GM18507 (cell line): ENCODE data around the gene MYL5.
"Not testable (repeated sequence)": the region's sequence is repeated elsewhere in the genome, so short reads cannot be mapped to it uniquely, and the experiment has no call there.

Experiments
- DNase-seq: peaks from one replicate; pipeline ENCODE4 v3.0.0; 2011; ENCODE audit warnings: low read depth; ENCODE audit not compliant: insufficient read length; ENCODE audit errors: extremely low spot score
- FAIRE-seq: peaks from 2 replicates; lab custom pipeline; 2011; peaks lifted over from hg19 to GRCh38; lab: Jason Lieb, UNC

The MYL5 gene

DNA sequence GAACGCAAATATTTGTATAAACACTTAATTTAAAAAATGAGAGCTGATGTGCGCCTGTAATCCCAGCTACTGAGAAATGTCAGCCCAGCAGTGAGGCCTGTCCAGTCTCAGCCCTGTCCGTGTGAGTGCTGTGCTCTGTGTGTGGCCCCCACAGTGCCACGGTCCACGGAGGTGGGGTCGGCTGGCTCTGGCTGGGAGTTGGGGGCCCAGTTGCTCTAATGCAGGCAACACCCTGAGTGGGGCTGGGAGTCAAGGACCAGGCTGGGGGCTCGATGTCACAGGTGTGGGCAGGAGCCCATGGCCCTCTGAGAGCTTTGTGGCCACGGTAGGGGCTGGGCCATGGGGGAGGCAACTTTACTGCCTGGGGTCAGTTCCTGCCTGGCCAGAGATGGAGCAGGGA lies 44.1 kb downstream of the MYL5 start:
- FAIRE-seq, result no peak

DNA sequence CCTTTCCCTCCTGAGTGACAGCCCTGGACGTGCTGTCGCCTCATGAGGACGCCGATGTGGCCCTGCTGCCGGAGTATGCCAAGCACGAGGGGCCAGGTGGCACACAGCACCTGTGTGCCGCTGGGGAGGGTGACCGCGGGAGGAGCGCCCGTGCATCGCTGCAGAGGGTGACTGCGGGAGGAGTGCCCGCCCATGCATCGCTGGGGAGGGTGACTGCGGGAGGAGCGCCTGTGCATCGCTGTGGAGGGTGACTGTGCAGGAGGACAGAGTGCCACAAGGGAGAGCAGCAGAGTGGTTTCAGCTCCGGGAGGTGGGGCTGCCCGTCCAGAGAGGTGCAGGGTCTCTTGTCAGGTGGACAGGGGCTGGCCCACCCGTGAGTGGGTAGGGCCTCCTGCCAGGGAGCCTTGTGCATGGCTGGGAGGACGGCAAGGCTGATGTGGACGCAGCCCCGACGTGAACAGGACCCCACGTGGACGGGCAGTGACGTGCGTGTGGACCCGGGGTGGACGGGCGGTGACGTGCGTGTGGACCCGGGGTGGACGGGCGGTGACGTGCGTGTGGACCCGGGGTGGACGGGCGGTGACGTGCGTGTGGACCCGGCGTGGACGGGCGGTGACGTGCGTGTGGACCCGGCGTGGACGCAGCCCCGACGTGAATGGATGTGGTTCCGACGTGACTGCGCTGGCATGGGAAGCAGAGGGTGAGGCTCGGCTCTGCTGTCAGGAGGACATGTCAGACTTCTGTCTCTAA lies 45.9 kb downstream of the MYL5 start:
- FAIRE-seq (no peak), DNase-seq (no peak)

More for the DNA sequence above, 44.1 kb downstream of the MYL5 start:
- DNase-seq, result no peak

GRCh38 chr4:721261-722168 lies 47.2 kb downstream of the MYL5 start:
- FAIRE-seq (no peak), DNase-seq (no peak)

DNA sequence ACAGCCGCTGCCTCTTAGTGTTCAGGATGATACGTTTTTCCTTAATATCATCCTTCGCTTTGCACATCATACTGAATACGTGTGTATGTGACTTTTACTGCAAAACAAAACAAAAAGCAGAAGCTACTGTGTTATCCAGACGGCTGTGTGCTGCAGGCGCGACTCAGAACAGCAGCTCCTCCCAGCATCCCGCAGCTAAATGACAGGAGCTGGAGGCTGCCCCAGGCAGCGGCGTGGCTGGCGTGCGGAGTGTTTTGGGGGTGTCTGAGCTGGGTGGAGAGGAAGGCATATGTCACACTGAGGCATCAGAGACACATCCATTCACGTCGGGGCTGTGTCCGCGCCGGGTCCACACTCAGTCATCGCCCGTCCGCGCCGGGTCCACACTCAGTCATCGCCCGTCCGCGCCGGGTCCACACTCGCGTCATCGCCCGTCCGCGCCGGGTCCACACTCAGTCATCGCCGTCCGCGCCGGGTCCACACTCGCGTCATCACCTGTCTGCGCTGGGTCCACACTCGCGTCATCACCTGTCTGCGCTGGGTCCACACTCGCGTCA lies 47.9 kb downstream of the MYL5 start:
- DNase-seq (no peak), FAIRE-seq (no peak)

DNA sequence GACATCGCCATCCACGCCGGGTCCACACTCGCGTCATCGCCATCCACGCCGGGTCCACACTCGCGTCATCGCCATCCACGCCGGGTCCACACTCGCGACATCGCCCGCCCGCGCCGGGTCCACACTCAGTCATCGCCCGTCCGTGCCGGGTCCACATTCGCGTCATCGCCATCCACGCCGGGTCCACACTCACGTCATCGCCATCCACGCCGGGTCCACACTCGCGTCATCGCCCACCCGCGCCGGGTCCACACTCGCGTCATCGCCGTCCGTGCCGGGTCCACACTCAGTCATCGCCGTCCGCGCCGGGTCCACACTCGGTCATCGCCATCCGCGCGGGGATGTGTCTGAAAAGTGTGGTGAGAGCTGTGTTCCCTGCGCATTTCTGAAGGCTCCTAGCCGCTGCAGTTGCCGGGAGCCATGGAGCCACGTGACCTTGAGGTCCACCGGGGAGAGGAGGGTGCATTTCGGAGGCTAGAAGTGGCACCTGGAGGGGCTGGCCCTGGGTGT lies 48.6 kb downstream of the MYL5 start:
- DNase-seq (no peak), FAIRE-seq (no peak)

DNA sequence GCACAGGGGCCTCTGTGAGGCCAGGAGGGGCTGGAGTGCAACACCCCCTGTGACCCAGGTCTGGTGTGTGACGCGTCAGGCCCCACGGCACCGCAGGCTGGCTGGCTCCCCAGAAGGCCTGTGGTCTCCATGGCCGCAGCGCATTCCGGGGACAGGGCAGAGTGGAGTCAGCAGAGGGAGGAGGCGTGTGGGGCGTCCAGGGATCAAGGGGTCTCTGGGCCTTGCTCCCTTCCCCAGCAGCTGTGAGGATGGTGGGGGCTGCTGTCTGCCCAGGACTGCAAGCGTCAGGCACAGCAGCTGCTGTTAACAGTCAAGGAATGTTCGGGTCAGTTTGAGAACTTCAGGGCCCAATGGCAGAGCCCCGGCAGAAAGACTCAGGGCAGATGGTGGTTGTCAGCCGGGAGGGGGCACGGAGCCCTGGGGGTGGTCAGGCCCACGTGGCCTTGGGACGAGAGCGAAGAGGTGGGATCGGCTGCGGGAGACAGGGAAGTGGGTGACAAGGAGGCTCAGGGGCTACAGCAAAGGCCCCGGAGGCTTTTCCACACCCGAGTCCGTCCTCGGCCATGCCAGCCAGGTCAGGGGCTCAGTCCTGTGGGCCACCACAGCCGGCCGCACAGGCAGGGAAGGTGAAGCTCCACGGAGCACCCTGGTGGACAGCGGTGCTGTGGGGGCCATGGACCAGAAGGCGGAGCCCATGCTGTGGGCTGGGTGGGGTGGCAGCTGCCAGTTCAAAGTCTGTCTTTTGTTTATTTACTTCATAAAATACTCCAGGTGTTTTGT lies 49.6 kb downstream of the MYL5 start:
- FAIRE-seq (no peak), DNase-seq (no peak)

DNA sequence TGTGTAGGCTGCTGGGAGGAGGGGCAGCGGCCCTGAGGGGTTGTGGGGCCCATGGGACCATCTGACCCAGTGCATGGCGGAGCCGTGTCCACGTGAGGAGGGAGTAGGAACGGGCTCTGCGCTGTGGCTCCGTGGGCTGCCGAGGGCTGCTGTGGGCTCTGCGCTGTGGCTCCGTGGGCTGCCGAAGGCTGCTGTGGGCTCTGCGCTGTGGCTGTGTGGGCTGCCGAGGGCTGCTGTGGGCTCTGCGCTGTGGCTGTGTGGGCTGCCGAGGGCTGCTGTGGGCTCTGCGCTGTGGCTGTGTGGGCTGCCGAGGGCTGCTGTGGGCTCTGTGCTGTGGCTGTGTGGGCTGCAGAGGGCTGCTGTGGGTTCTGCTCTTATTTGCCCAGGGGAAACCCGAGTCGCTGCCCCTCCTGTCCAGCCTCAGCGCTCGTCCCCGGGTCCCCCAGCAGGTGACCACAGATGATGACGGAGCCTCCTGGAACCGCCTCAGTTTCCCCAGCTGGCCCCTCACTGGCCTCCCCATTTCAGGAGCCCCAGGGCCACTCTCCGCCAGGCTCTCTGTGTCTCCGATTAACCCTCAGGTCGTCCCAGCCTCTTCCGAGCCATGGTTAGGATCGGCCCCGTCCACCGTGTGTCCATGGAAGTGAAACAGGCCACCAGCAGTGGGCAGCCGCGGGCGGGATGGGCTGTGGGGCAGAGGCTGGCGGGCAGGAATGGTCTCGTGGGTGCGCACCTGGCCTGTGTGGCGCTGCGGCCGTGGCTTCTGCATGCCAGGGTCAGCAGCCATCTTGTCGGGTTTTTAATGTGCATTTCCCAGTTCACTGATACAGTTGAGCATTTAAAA lies 51.3 kb downstream of the MYL5 start:
- FAIRE-seq (no peak), DNase-seq (no peak)

DNA sequence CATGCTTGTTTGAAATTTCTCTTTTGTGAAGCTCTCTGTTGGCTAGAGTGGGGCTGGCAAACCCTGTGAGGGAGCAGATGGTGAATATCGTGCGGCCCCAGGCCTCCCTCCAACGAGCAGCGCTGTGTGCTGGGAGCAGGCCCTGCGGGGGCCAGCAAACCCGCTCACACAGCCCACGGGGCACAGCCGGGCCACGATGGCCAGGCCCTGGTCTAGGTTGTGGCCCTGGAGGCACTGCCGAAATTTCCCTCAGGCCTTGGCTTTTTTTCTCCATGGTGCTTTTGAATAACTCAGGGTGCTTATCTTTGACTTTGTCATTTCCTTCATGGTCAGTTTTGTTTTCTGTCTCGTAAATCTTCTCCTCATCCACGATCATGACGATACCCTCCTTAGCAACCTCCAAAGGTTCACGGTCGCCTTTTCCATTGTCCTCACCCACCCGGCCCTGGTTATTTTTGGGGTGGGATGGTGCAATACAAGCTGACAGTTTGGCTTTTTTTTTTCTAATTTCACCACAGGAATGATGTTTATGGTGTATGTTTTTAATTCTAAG lies 52.0 kb downstream of the MYL5 start:
- FAIRE-seq, result no peak
- no peak for DNase-seq

GRCh38 chr4:726838-727237 lies 52.5 kb downstream of the MYL5 start:
- no peak for DNase-seq

DNA sequence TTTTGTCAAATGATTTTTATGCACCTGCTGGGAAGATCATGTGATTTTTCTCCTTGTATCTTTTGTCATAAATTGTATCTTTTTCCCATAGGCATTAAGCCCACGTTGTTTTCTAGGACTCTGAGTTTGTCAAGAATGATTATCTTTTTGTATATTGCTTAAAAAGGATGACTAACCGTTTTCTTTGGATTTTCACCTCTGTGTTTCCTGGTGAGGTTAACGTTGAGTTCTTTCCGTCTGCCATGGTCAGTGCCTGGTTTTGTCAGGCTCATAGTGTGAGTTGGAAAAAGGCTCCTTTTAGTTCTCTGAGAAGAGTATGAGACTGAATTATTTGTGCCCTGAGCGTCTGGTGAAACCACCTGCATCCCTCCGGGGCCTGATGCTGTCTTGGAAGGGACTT lies 53.2 kb downstream of the MYL5 start:
- FAIRE-seq (no peak), DNase-seq (no peak)

More at GRCh38 chr4:726838-727237, 52.5 kb downstream of the MYL5 start:
- no peak for FAIRE-seq

DNA sequence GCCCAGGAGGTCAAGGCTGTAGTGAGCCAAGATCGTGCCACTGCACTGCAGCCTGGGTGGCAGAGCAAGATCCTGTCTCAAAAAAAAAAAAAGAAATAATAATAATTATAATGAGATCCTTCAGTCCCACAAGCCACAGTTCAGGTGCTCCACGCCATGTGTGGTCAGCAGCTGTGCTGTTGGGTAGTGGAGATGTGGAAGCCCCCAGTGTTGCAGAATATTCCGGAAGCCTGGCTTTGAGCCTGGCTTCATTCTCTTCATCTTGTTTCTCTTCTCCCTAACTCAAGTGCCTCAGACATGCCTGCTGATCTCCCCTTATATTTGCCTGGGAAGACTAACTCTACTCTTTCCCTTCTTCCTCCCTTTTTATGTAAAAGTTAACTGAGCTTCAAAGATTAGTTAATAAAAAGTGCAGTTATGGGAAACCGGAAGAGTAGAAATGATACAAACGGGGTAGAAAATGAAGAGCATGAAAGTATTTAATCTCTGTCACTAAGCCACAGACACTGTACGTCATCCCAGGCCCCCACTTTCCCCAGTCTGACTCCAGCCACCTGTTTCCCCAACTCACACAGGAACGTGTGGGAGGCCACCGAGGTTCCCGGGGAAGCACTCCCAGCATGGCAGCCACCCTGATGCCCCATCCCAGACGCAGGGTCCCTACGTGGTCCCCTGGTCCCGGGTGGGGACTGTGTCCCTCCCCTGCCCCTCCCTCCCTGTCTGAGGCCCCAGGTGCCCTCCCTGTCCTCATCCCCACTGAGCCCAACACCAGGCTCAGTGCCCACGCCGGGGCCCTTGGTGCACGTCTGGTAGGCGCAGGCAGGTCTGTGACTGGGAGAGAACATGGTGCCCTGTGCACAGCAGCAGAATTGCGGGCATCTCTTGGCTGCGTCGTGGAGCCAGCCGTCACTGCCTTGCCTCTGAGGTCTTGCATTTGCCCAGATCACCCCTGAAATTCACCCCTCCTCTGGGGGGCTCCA lies 55.3 kb downstream of the MYL5 start:
- DNase-seq, result no peak

GRCh38 chr4:730511-730910 lies 56.2 kb downstream of the MYL5 start:
- no peak for DNase-seq
- FAIRE-seq, result no peak

More for the DNA sequence above, 55.3 kb downstream of the MYL5 start:
- no peak for FAIRE-seq

- not testable (repeated sequence) for DNase-seq, FAIRE-seq
These were observed 56.9 kb downstream of the MYL5 start for GRCh38 chr4:730946-731904.
